ENCODE measurements around the gene CRYBG2. TPM values are rescaled to one million over a fixed set of nuclear protein-coding genes. Genes with fewer than 3 reads are reported as not detected.
A peak's percentile ranks its signal among the peaks of the same experiment; 100 is the strongest.

The CRYBG2 gene
- total and polyA plus RNA-seq, 2 of the 8 experiments (the other 6 are each of a cell fraction or from before 2014, with no cell fraction given), result 14.2 to 17.0 TPM

DNA sequence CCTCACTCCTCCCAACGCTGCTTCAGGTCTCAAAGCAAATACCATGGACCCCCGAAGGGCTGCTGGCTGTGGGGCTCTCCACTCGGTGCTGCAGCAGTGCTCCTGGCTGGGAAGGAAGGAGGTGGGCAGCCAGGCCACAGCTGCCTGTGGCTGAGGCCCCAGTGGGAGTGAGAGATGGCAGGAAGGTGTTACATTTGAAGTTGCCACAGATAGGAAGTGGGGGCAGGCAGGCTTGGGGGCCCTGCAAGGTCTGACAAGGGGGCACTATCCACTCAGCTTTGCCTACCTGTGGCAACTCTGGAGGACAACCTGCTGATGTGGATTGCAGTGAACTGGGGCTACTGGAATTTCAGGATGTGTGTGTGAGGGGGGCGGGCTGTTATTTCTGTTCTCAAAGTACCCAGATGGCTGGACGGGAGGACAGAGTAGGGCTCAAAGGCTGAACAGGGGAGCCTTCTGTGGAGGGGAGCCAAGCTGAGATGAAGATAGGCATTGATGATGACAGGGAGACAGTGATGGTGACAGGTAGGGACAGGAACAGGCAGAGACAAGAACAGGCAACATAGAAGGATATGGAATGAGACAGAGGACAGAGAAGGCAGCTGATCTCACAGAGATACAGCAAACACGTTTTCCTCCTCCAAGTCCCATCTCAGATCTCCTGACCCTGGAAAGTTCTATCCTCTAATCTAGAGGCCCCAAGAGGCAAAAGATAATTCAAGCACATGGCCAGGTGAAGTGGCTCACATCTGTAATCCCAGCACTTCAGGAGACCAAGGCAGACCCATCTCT is 16.9 kb upstream of the CRYBG2 start:
- peak overlapping the region; percentile 72 for H3K4ac ChIP-seq (replicated peaks; ENCODE audit: insufficient read length, low read depth, low read length)
- H3K36me3 ChIP-seq (ENCODE audit: control insufficient read depth in 2 of 4, insufficient read depth in 4 of 4, low read length in 3 of 4), result no peaks in the 10 kb centered on the region
- H2AFZ ChIP-seq (ENCODE audit: low read length), result no peak overlapping the region
- no peaks in the 10 kb centered on the region for H3K23me2 ChIP-seq (ENCODE audit: low read depth, low read length)
- H4K91ac ChIP-seq (replicated peaks; ENCODE audit: insufficient read length, low read length), result peak overlapping the region; percentile 69
- FAIRE-seq, result no peak
- no peak overlapping the region for H3K4me2 ChIP-seq (ENCODE audit: insufficient read depth in 1 of 2, low read depth in 2 of 2, low read length in 2 of 2)
- H3K14ac ChIP-seq (ENCODE audit: insufficient read length), result no peak overlapping the region
- H2BK15ac ChIP-seq (ENCODE audit: low read length), result no peak overlapping the region
- no peak overlapping the region for H2BK20ac ChIP-seq (ENCODE audit: low read length)
- no peak overlapping the region for H4K8ac ChIP-seq (ENCODE audit: extremely low read depth, insufficient read depth, low read length)
- H3K9ac ChIP-seq (replicated peaks in 1 of 4; ENCODE audit: extremely low read depth in 1 of 4, low read depth in 3 of 4, low read length in 3 of 4), result no peak overlapping the region
- H2AK5ac ChIP-seq (ENCODE audit: low read depth, low read length), result peak overlapping the region; percentile 90; the same call in 1 of the 2 replicates
- WGBS, 2 experiments (ENCODE audit: extremely low coverage in 1 of 2, insufficient coverage in 1 of 2, insufficient read length in 1 of 2, insufficient replicate concordance in 2 of 2, low coverage in 1 of 2, low lambda C conversion rate in 2 of 2, missing lambda C conversion rate in 1 of 2), result 84% methylated on average over 6 of the region's 6 CpGs; no CpG with 5 or more reads in 1 of the 2 experiments
- H3K9me3 ChIP-seq (ENCODE audit: insufficient read depth in 2 of 2, low read depth in 1 of 2, low read length in 1 of 2), result no peaks in the 10 kb centered on the region
- H4K20me1 ChIP-seq (replicated peaks in 1 of 2; ENCODE audit: control insufficient read depth in 1 of 2, insufficient read depth in 2 of 2, low read length in 2 of 2), result no peaks in the 10 kb centered on the region
- no peak overlapping the region for H2BK12ac ChIP-seq (ENCODE audit: low read depth, low read length)
- H3K27ac ChIP-seq (ENCODE audit: low read depth, low read length), result no peak overlapping the region
- H3K23ac ChIP-seq (ENCODE audit: insufficient read length), result no peak overlapping the region
- POLR2A ChIA-PET (ENCODE audit: partially characterized antibody), result interaction anchor here (0.8 to 1.2 kb wide), 4 partner anchors 16 to 102 kb away, joined by 3 to 5 read pairs (median 4); partner anchors contain the start of gene HMGN2
- H3K79me2 ChIP-seq (ENCODE audit: control insufficient read depth in 1 of 2, insufficient read depth in 2 of 2, low read length in 2 of 2), result no peaks in the 10 kb centered on the region
- no peaks in the 10 kb centered on the region for H3K79me1 ChIP-seq (ENCODE audit: low read depth, low read length)
- H3K4me3 ChIP-seq (ENCODE audit: extremely low read depth in 1 of 4, insufficient read depth in 2 of 4, low read depth in 3 of 4, low read length in 4 of 4), result no peak overlapping the region
- peaks cover 0 to 2% (median 0%) of the 10 kb centered on the region in 4 experiments; a peak in 3 of 7 replicates for H3K4me1 ChIP-seq (replicated peaks in 1 of 4; ENCODE audit: control insufficient read depth in 3 of 4, insufficient read depth in 4 of 4, low read length in 3 of 4)
- H2BK5ac ChIP-seq (ENCODE audit: low read depth, low read length), result no peak overlapping the region
- DNase-seq (ENCODE audit: low read depth in 1 of 2, low spot score in 2 of 2), result no peak
- CTCF ChIA-PET (ENCODE audit: partially characterized antibody), result interaction anchor here (1.0 to 14.1 kb wide), 9 partner anchors 9 to 266 kb away, joined by 3 to 297 read pairs (median 5); partner anchors contain the start of gene SH3BGRL3
- no peak overlapping the region for H3K56ac ChIP-seq (replicated peaks; ENCODE audit: insufficient read length, low read depth, low read length)
- no peak overlapping the region for H4K5ac ChIP-seq (ENCODE audit: insufficient read length, low read depth, low read length)
- no peak overlapping the region for H2BK120ac ChIP-seq (replicated peaks; ENCODE audit: low read depth, low read length)
- H3K18ac ChIP-seq (ENCODE audit: extremely low read depth, low read length), result no peak overlapping the region
- no peaks in the 10 kb centered on the region for H3K27me3 ChIP-seq (replicated peaks in 1 of 4; ENCODE audit: control insufficient read depth in 3 of 4, extremely low read depth in 1 of 4, insufficient read depth in 3 of 4, low read length in 3 of 4)
- TF ChIP-seq BRCA1 (IDR thresholded peaks at IDR 0.05; ENCODE audit: low read depth, low read length), result no peak
- TF ChIP-seq CEBPB (IDR thresholded peaks at IDR 0.05; ENCODE audit: low read depth, low read length), result no peak
- no peak for TF ChIP-seq EZH2 (IDR thresholded peaks at IDR 0.05; ENCODE audit: low read depth, low read length, severe bottlenecking)
- TF ChIP-seq CHD1 (IDR thresholded peaks at IDR 0.05; ENCODE audit: low read depth, low read length), result no peak
- TF ChIP-seq RAD21 (IDR thresholded peaks at IDR 0.05 in 1 of 2, conservative IDR thresholded peaks at IDR 0.05 in 1 of 2; ENCODE audit: low read depth in 2 of 2, low read length in 2 of 2), result no peak
- TF ChIP-seq GTF2F1 (IDR thresholded peaks at IDR 0.05; ENCODE audit: borderline replicate concordance, low read depth, low read length), result no peak
- no peak for TF ChIP-seq PHF8 (conservative IDR thresholded peaks at IDR 0.05; ENCODE audit: low read depth, low read length)
- no peak for TF ChIP-seq MAFK (IDR thresholded peaks at IDR 0.05; ENCODE audit: low read depth, low read length)
- no peak for TF ChIP-seq TAF1 (IDR thresholded peaks at IDR 0.05; ENCODE audit: low read depth, low read length)
- TF ChIP-seq CREB1 (IDR thresholded peaks at IDR 0.05), result no peak
- TF ChIP-seq EP300 (IDR thresholded peaks at IDR 0.05; ENCODE audit: borderline replicate concordance in 1 of 2, low read depth in 2 of 2, low read length in 2 of 2), result no peak
- TF ChIP-seq KDM1A (IDR thresholded peaks at IDR 0.05; ENCODE audit: borderline replicate concordance, low read length), result no peak
